Spleen (tissue), 7 donors: Measurements from ENCODE around the gene SLC26A2.

Experiments
- POLR2A ChIP-seq, 3 donors: fragments of 450-650 bp; IDR thresholded peaks; one replicate each; pipeline ENCODE4 v1.5.1; 2017; ENCODE audit warnings: antibody characterized with exemption in 3 of 3, mild to moderate bottlenecking in 1 of 3
- TF ChIP-seq, protein P1 (sequence below), 11 experiments: fragments of 200-600 bp in 7 of 11; fragments of 450-650 bp in 4 of 11; sonication (generic) in 4 of 11; IDR thresholded peaks in 8 of 11; conservative IDR thresholded peaks in 3 of 11; 1 replicate in 7 of 11; 2 replicates in 4 of 11; pipeline versions ENCODE4 v1.4.0 to v1.8.0; 2016 to 2021; ENCODE audit warnings: antibody characterized with exemption in 11 of 11, inconsistent platforms in 4 of 11, mild to moderate bottlenecking in 1 of 11
- donor health status: DM: no; HTN: no; CAD: no; lungs with moderate emphysema.
- donor health status: DM: no; HTN: no; CAD: no.
- donor health status: DM: no; HTN: no; CAD: no.

DNA sequence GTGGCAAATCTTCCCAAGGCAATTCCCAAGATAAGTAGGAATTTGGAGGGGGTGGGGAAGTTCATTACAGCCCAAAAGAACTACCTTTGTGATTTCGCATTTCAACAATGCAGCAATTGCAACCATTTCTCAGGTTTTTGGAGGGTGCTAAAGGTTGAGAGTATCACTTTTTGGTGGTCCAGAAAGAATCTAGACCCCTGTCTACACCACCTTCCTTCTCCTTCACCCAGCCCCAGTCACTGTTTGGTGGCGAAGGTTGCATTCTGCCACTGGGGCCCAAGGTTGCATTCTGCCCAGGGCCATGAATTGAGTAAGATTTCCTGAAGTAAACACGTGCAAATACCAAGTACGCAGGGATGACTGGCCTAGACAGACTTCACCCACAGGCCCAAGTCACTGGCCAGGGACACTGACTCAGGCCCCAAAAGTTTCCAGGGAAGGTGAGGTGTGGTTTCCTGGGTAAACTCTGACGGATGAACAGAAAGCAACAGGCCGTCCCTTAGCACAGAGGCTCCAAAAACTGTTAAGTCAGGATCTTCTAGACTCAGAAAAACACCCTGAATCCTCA, 21.7 kb upstream of the SLC26A2 start:
- no peak for TF ChIP-seq POLR2A (IDR thresholded peaks at IDR 0.05)
- TF ChIP-seq, protein P1, sequence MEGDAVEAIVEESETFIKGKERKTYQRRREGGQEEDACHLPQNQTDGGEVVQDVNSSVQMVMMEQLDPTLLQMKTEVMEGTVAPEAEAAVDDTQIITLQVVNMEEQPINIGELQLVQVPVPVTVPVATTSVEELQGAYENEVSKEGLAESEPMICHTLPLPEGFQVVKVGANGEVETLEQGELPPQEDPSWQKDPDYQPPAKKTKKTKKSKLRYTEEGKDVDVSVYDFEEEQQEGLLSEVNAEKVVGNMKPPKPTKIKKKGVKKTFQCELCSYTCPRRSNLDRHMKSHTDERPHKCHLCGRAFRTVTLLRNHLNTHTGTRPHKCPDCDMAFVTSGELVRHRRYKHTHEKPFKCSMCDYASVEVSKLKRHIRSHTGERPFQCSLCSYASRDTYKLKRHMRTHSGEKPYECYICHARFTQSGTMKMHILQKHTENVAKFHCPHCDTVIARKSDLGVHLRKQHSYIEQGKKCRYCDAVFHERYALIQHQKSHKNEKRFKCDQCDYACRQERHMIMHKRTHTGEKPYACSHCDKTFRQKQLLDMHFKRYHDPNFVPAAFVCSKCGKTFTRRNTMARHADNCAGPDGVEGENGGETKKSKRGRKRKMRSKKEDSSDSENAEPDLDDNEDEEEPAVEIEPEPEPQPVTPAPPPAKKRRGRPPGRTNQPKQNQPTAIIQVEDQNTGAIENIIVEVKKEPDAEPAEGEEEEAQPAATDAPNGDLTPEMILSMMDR (IDR thresholded peaks at IDR 0.05 in 8 of 11, conservative IDR thresholded peaks at IDR 0.05 in 3 of 11): no peak
